ENCODE data around the gene FAM120AOS. TPM values are rescaled to one million over a fixed set of nuclear protein-coding genes. Genes with fewer than 3 reads are reported as not detected.

Gene FAM120AOS
- total RNA-seq, 1 donor from 2014 or later: 52.0 TPM

DNA sequence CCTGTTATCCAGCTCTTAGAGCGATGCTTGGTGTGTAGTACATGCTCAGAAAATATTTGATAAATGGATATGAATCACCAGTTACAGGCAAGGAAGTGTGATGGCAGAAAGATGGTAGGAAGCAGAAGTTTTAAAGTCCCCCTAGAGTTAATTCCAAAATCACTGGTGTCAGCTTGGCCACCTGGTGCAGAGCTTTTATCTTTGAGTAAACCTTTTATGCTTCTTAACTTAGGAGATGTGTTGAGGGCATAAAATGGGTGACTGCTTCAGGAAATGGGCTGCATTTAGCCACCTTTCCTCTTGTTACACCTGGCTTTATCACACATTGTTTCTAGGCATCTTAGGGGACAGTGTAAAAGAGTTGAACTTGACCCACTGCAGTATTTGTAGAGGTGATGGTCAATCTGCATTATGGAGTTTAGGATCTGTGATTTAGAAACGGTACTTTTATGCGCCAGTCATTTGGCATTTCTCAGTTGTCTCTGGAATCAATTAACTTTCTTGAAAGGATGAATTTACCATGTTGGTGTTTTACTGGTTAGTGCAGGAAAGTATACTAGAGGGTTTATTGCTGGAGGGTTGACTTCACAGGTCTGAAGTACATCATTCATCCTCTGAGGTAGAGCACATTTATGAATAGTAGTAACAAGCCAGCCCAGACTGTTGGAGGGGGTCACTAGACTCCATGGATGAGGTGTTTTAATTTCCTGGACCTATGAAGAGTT lies 7.5 kb upstream of the FAM120AOS start:
- peaks cover 47% of the 10 kb centered on the region for H3K4me1 Mint-ChIP-seq
- no peaks in the 10 kb centered on the region for H3K9me3 Mint-ChIP-seq
- TF ChIP-seq, protein P1, sequence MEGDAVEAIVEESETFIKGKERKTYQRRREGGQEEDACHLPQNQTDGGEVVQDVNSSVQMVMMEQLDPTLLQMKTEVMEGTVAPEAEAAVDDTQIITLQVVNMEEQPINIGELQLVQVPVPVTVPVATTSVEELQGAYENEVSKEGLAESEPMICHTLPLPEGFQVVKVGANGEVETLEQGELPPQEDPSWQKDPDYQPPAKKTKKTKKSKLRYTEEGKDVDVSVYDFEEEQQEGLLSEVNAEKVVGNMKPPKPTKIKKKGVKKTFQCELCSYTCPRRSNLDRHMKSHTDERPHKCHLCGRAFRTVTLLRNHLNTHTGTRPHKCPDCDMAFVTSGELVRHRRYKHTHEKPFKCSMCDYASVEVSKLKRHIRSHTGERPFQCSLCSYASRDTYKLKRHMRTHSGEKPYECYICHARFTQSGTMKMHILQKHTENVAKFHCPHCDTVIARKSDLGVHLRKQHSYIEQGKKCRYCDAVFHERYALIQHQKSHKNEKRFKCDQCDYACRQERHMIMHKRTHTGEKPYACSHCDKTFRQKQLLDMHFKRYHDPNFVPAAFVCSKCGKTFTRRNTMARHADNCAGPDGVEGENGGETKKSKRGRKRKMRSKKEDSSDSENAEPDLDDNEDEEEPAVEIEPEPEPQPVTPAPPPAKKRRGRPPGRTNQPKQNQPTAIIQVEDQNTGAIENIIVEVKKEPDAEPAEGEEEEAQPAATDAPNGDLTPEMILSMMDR (conservative IDR thresholded peaks at IDR 0.05): no peak
- no peak for DNase-seq (ENCODE audit: low read depth, low spot score)
- H3K36me3 Mint-ChIP-seq (ENCODE audit: low read depth): no peaks in the 10 kb centered on the region
- H3K27ac Mint-ChIP-seq (ENCODE audit: unreplicated experiment): no peak overlapping the region
- H3K4me3 Mint-ChIP-seq: no peak overlapping the region
- no peaks in the 10 kb centered on the region for H3K27me3 Mint-ChIP-seq (ENCODE audit: low read depth)

DNA sequence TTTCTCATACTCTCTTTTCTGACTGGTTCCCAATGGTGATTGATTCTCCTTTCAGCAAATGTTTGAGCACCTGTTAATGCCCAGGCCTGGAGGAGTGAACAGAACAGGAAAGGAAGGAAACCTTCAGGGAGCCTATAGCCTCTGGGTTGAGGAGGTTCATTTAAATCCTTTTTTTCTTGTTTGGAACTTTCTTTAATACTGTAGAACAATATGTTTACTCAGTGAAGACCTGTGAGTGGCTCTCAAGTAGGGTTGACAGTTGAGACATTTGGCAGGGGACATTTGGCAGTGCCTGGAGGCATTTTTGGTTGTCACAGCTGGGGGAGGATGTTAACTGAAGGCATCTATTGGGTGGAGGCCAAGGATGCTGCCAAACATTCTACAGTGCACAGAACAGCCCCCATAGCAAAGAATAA lies 6.1 kb upstream of the FAM120AOS start:
- Mint-ChIP-seq H3K4me1 (peaks cover 40% of the 10 kb centered on the region), H3K27ac (ENCODE audit: unreplicated experiment) (no peak overlapping the region)

DNA sequence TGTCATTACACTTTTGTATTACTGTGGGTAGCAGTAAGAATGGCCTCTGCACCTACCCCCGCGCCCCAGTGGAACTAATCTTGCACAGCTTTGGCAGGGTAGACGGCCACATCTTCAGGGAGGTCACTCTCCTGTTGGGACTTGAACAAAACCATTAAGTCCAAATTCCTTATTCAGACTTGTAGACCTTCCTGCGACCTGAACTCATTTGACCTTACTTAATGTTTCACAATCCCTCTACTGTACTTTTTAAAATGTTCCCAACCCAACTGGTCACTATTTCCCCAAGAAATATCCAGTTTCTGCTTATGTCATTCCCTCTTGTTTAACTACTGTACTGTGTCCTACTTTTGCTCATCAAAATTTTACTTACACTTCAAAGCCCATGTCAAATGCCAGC lies 5.3 kb upstream of the FAM120AOS start:
- Mint-ChIP-seq H3K27ac (ENCODE audit: unreplicated experiment) (no peak overlapping the region), H3K4me1 (peaks cover 47% of the 10 kb centered on the region), H3K9me3 (no peaks in the 10 kb centered on the region), H3K36me3 (ENCODE audit: low read depth) (no peaks in the 10 kb centered on the region), H3K4me3 (peak overlapping the region; percentile 28), H3K27me3 (ENCODE audit: low read depth) (no peaks in the 10 kb centered on the region)
- TF ChIP-seq, protein P1 (conservative IDR thresholded peaks at IDR 0.05): no peak
- no peak for DNase-seq (ENCODE audit: low read depth, low spot score)

More for the DNA sequence above, 6.1 kb upstream of the FAM120AOS start:
- Mint-ChIP-seq H3K27me3 (ENCODE audit: low read depth) (no peaks in the 10 kb centered on the region), H3K4me3 (no peak overlapping the region), H3K36me3 (ENCODE audit: low read depth) (no peaks in the 10 kb centered on the region), H3K9me3 (no peaks in the 10 kb centered on the region)
- no peak for DNase-seq (ENCODE audit: low read depth, low spot score)
- TF ChIP-seq, protein P1 (conservative IDR thresholded peaks at IDR 0.05): no peak

DNA sequence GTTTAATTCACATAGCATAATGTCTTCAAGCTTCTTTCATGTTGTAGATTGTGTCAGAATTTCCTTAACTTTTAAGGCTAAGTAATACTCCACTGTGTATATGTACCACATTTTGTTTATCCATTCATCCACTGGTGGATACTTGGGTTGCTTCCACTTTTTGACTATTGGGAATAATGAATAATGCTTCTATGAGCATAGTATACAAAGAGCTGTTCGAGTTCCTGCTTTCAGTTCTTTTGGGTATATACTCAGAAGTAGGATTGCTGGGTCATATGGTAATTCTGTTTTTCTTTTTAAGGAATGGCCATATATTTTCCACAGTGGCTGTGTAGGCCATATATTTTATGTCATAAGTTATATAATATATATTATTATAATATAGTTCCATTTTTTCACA lies 3.6 kb upstream of the FAM120AOS start:
- H3K9me3 Mint-ChIP-seq: no peaks in the 10 kb centered on the region
- H3K4me1 Mint-ChIP-seq: peaks cover 46% of the 10 kb centered on the region
- TF ChIP-seq, protein P1 (conservative IDR thresholded peaks at IDR 0.05): no peak
- H3K36me3 Mint-ChIP-seq (ENCODE audit: low read depth): no peaks in the 10 kb centered on the region
- no peaks in the 10 kb centered on the region for H3K27me3 Mint-ChIP-seq (ENCODE audit: low read depth)
- no peak overlapping the region for H3K27ac Mint-ChIP-seq (ENCODE audit: unreplicated experiment)
- H3K4me3 Mint-ChIP-seq: peak overlapping the region; percentile 22
- DNase-seq (ENCODE audit: low read depth, low spot score): no peak

DNA sequence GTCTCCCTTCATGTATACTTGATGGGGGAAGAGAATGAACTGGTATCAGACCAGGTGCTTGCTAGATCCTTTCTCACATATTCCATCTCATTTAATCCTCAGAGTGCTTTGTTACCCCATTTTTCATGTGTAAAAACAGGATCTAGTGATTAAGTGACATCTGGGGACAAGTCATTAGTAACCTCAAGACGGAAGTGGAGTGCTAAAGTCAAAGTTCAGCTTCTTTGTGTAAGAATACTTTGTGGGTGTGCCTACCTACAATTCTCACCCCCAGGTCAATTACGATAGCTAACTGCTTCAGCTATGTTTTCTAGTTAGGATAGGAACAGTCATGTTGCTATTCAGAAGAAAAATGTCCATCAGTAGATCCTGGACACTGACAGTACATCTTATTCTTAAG lies 3.1 kb upstream of the FAM120AOS start:
- DNase-seq (ENCODE audit: low read depth, low spot score): no peak
- H3K27ac Mint-ChIP-seq (ENCODE audit: unreplicated experiment): no peak overlapping the region
- no peaks in the 10 kb centered on the region for H3K36me3 Mint-ChIP-seq (ENCODE audit: low read depth)
- no peaks in the 10 kb centered on the region for H3K9me3 Mint-ChIP-seq
- peak overlapping the region; percentile 22 for H3K4me3 Mint-ChIP-seq
- TF ChIP-seq, protein P1 (conservative IDR thresholded peaks at IDR 0.05): no peak
- no peaks in the 10 kb centered on the region for H3K27me3 Mint-ChIP-seq (ENCODE audit: low read depth)
- H3K4me1 Mint-ChIP-seq: peaks cover 46% of the 10 kb centered on the region
